ENCODE data around the gene NKAIN2.
"Not testable (repeated sequence)": the region's sequence is repeated elsewhere in the genome, so short reads cannot be mapped to it uniquely, and the experiment has no call there.

The NKAIN2 gene

DNA sequence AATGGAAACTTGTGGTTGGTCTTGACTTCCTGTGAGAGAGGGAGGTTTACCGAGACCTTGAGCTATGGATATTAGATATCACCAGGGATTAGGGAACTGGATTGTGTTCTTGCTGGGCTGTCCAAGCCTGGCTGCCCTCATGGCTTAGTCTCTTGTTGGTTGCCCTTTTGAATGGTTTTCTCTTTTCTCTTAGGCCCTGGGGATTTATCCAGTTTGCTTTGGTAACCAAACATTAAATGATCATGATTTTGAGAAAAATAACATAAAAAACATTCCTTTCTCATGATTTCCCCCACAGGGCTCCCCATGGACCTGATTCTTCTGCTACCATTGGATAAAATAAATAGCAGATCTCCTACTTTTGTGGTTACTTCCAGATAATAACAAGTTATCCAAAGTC, 852.2 kb downstream of the NKAIN2 start:
- no peak for DNase-seq

- DNase-seq, result no peak
Measured at GRCh38 chr6:124658053-124658452, 854.4 kb downstream of the NKAIN2 start.

- no peak for DNase-seq
Measured at GRCh38 chr6:124659427-124659826, 855.8 kb downstream of the NKAIN2 start.

- DNase-seq, result no peak
Measured at GRCh38 chr6:124660185-124660584, 856.5 kb downstream of the NKAIN2 start.

DNA sequence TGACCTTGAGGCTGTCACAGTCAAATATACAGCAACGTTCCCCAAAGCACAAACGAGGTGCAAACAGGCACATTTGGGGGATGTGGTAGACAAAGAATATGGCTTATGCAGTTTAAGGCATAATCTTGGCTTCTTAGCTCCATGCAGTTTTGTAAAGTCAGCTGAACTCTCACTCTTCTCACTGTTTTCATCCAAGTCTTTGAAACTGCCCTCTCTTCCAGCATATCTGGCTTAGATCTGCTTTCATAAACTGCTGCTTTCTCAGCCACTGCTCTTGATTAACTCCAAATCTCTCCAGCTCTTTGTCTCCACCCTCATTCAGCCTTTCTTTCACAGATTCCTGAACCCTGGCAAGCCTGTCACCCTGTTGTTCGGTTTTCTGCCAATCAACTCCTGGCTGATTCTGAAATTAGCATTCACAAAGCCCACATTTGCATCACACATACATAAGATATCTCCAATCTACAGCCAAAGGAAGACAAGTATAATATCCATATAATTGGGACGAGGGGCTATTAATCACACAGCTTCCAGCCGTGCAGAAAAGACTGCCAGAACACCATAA, 857.5 kb downstream of the NKAIN2 start:
- no peak for DNase-seq

DNA sequence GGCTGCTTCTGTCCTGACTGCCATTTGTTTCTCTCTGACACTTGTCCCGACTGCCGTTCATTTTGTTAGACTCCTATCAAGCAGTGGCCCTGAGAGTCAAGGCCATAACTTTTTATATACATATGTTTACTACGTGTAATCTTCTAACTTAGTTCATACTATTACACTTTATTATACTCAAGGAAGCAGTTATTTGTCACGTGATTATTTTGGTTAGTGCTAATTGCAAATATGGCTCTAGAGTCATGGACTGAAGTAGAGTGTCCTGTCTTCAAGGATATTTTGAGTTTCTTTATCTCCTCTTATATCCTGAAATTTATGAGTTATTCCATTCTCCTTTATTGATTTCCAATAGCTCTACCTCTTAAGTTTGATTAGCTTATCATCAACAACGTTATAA, 864.4 kb downstream of the NKAIN2 start:
- DNase-seq, result no peak

GRCh38 chr6:124669713-124670480, 866.2 kb downstream of the NKAIN2 start:
- DNase-seq, result no peak

- no peak for DNase-seq
Measured at GRCh38 chr6:124670801-124671200, 867.1 kb downstream of the NKAIN2 start.

- DNase-seq, result no peak
Measured at GRCh38 chr6:124671324-124671723, 867.7 kb downstream of the NKAIN2 start.

GRCh38 chr6:124674042-124674441, 870.4 kb downstream of the NKAIN2 start:
- no peak for DNase-seq

GRCh38 chr6:124676033-124676432, 872.4 kb downstream of the NKAIN2 start:
- no peak for DNase-seq

DNA sequence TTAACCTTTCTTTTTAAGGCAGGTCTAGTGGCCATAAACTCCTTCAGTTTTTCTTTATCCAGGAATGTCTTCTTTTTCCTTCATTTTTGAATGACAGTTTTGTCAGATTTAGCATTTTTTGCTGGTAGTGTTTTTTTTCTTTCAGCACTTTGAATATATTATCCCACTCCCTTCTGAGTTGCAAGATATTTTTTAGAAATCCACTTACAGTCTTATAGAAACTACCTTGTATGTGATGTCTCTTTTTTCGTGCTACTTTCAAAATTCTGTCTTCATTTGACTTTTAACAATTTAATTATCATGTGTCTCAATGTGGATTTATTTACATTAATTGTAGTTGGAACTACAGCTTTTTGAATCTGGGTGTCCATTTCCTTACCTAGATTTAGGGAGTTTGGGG, 874.2 kb downstream of the NKAIN2 start:
- DNase-seq, result no peak

DNA sequence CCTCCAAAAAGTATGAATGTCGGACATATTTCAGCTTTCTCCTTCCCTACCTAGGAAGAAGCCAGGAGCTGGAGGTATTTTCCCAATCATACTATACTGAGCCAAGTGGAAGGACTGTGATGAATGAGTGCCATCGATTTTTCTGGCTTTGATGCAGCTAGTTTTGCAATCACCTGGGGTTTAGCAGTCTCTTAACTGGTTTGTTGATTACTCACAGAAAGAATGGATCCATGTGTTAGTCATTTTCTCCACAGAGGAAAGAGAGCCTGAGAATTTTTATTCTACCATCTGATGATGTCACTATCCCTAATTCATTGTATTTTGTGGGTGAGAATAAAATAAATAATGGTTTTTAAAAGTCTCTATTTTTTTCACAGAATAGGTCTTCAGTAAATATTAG, 875.7 kb downstream of the NKAIN2 start:
- DNase-seq, result no peak

GRCh38 chr6:124682751-124683150, 879.1 kb downstream of the NKAIN2 start:
- DNase-seq, result no peak

DNA sequence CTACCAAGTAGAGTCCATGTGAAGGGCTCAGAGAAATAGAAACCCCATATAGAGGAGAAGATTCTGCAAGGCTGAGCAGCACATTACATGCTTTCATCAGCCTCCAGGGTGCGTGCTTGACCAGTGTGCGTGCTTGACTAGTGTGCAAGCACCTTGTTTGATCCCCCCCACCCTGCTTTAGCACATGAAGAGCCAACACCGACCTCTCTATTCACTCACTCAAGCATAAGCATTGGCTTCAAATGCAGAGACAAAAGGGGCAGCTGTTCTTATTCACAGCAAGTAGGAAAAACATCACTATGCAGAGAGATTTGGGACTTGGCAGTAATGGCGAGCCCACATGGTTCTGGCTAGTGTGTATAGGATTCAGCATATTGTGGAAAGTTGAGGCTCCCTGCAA, 879.8 kb downstream of the NKAIN2 start:
- DNase-seq, result no peak

GRCh38 chr6:124684621-124685020, 881.0 kb downstream of the NKAIN2 start:
- DNase-seq, result no peak

DNA sequence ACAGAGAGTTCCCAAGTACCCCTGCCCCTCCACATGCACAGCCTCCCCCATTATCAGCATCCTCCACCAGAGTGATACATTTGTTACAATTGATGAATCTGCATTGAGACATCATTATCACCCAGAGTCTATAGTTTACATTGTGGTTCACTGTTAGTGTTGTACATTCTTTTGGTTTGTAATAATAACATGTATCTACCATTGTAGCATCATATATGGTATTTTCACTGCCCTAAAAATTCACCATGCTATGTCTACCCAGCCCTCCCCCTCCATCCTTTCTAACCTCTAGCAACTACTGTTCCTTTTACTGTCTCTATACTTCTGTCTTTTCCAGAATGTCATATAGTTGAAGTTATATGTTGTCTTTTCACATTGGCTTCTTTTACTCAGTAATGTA, 884.7 kb downstream of the NKAIN2 start:
- DNase-seq, result no peak

DNA sequence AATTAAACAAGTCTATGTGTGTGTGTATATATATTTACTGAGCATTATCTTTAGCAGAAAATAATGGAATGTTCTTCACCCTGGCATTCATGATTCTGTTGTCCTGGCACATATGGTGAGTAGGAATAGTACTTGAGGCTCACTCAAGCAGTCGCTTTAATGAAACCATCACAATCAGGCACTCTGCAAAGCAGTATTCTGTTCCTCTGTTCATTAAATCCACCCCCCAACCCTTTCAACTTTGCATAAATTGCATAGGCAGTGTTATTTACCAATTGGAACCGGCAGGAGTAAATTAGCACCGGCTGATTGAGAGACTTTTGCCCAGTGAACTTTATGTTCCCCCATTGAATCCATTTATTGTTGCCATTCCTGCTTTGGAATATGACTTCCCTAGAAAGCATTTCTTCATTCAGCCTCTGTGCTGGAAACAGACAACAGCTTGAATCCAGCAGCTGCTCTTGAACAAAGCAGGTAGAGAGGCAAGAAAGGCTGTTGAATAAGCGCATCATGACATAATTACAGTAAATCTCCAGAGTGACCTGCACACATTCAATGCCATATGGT, 890.6 kb downstream of the NKAIN2 start:
- DNase-seq, result no peak

- DNase-seq, result no peak
Measured at GRCh38 chr6:124699038-124699437, 895.4 kb downstream of the NKAIN2 start.

DNA sequence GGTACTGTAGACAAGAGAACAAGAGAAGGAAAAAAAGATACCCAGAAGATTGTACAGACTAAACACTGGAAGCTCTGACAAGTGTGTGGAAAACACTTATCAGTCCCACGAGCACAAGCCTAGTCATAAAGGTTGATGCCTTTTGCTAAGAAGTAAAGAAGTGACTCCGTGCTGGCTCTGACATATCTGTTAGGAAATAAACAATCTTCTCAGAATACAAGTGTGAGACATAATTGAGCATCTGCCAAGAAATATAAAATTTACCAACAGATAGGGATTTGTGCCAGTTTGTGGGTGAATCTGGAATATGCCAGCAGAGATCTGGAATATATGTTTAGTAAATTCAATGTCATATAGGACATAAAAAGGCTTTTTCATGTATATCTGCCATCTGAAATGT, 899.9 kb downstream of the NKAIN2 start:
- DNase-seq, result no peak

DNA sequence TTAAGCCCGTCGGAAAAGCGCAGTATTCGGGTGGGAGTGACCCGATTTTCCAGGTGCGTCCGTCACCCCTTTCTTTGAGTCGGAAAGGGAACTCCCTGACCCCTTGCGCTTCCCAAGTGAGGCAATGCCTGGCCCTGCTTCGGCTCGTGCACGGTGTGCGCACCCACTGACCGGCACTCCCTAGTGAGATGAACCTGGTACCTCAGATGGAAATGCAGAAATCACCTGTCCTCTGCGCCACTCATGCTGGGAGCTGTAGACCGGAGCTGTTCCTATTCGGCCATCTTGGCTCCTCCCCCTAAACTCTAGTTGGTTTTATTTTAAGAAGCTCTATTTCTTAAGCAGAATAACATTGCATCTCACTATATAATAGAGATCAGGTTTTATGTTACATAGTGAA, 908.9 kb downstream of the NKAIN2 start:
- DNase-seq, result not testable (repeated sequence)

- DNase-seq, result no peak
Measured at GRCh38 chr6:124714728-124715127, 911.1 kb downstream of the NKAIN2 start.

DNA sequence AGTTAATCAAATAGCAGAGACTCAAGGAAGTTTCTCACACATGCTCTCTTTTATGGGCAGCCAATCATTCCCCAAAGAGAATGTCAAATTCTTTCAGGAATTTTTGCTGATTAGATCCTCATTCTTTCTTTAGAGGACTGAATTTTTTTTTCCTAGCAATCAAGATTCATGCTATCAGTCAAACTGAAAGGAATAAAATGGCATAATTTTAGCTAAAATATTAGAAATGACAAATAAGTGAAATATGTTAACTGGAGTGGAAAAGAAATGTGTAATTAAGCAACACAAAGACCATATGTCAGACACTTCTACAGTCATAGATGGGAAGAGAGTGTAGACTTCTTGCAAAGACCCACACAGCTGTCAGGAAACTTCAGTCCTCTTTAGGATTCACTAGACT, 916.2 kb downstream of the NKAIN2 start:
- no peak for DNase-seq

DNA sequence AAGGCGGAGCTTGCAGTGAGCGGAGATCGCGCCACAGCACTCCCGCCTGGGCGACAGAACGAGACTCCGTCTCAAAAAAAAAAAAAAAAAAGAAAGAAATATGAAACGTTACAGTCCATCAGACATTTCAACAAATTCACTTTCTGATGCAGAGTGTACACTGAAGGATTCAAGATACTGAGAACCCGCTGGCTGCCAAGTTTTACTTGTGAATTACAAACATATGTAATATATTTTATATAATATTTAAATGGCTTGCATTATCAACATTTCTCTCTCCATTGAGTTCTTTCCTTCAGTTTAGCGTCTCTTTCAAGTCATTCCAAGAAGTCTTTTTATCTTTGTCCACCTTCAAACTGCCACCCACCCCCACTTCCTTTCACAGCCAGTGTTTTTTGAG, 917.7 kb downstream of the NKAIN2 start:
- DNase-seq, result no peak

Data from activated CD4-positive, alpha-beta T cell treated with anti-CD3 and anti-CD28 coated beads, Interleukin-2, amount 50 U/mL, for 1 hour (primary cell).